Measurements from ENCODE around the gene SCUBE1.

GRCh38 chr22:43389227-43389836, 46.2 kb upstream of the SCUBE1 start:
- no peak for TF ChIP-seq EZH2 (IDR thresholded peaks at IDR 0.05; ENCODE audit: borderline replicate concordance, low read length)
- TF ChIP-seq, protein P1, sequence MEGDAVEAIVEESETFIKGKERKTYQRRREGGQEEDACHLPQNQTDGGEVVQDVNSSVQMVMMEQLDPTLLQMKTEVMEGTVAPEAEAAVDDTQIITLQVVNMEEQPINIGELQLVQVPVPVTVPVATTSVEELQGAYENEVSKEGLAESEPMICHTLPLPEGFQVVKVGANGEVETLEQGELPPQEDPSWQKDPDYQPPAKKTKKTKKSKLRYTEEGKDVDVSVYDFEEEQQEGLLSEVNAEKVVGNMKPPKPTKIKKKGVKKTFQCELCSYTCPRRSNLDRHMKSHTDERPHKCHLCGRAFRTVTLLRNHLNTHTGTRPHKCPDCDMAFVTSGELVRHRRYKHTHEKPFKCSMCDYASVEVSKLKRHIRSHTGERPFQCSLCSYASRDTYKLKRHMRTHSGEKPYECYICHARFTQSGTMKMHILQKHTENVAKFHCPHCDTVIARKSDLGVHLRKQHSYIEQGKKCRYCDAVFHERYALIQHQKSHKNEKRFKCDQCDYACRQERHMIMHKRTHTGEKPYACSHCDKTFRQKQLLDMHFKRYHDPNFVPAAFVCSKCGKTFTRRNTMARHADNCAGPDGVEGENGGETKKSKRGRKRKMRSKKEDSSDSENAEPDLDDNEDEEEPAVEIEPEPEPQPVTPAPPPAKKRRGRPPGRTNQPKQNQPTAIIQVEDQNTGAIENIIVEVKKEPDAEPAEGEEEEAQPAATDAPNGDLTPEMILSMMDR (IDR thresholded peaks at IDR 0.05; ENCODE audit: low read length), result no peak

Measured in OCI-LY1 (cell line).